Left hindlimb (tissue), 1 donor: ENCODE measurements around the gene RRP12.
"Not testable (repeated sequence)": the region's sequence is repeated elsewhere in the genome, so short reads cannot be mapped to it uniquely, and the experiment has no call there.

Experiments used
- DNase-seq: peaks from one replicate; pipeline ENCODE4 v3.0.0-alpha.2; 2018

The RRP12 gene

GRCh38 chr10:97407211-97407951, 6.2 kb upstream of the RRP12 start:
- DNase-seq: peak; percentile 64

DNA sequence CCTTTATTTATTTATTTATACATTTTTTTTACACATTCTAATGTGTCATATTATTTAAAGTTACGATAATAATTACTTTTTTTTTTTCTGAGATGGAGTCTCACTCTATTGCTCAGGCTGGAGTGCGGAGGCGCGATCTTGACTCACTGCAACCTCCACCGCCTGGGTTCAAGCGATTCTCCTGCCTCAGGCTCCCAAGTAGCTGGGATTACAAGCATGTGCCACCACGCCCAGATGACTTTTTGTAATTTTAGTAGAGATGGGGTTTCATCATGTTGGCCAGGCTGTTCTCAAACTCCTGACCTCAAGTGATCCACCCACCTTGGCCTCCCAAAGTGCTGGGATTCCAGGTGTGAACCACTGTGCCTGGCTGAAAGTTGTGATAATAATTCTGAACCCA, 5.3 kb upstream of the RRP12 start:
- not testable (repeated sequence) for DNase-seq

GRCh38 chr10:97406064-97406463, 4.9 kb upstream of the RRP12 start:
- DNase-seq: no peak

- DNase-seq: no peak
These were observed 2.9 kb upstream of the RRP12 start for GRCh38 chr10:97404044-97404443.

- DNase-seq: no peak
These were observed 347 bp upstream of the RRP12 start for GRCh38 chr10:97401455-97401919.

- peak; percentile 44 for DNase-seq
These were observed 1.1 kb downstream of the RRP12 start for GRCh38 chr10:97399843-97400545.

- DNase-seq: no peak
These were observed 5.1 kb downstream of the RRP12 start for GRCh38 chr10:97396056-97396455.

DNA sequence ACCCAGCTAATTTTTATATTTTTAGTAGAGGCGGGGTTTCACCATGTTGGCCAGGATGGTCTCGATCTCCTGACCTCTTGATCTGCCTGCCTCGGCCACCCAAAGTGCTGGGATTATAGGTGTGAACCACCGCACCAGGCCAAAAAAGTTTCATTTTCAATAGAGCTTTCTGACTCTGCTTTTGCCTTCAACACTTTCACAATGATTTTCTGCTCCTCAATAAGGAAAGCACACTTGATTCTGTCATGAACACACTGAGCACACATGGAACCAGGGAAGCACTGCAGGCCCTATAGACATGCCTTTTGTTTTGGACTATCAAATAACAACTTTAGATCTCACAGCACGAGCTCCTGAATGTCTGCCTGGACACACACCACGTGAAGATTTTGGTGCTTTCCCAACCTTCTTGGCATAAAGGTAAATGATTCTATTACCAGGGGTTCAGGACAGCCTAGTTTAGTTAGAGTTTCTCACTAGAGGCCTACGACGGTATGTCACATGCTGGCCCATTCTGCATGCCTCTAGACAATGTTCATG, 8.0 kb downstream of the RRP12 start:
- no peak for DNase-seq

- no peak for DNase-seq
These were observed 11.0 kb downstream of the RRP12 start for GRCh38 chr10:97390091-97390490.

GRCh38 chr10:97388152-97388551, 13.0 kb downstream of the RRP12 start:
- no peak for DNase-seq

- no peak for DNase-seq
These were observed 15.6 kb downstream of the RRP12 start for GRCh38 chr10:97385565-97385964.

DNA sequence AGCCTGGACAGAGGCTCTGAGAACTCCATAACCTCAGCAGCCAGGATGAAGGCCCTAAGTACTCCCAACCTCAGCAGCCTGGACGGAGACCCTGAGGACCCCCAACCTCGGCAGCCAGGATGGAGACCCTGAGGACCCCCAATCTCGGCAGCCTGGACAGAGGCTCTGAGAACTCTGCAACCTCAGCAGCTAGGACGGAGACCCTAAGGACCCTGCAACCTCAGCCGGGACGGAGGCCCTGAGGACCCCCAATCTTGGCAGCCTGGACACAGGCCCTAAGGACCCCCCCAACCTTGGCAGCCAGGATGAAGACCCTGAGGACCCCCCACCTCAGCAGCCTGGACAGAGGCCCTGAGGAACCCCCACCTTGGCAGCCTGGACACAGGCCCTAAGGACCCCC, 16.5 kb downstream of the RRP12 start:
- DNase-seq: no peak

- no peak for DNase-seq
These were observed 17.0 kb downstream of the RRP12 start for GRCh38 chr10:97384156-97384555.

- no peak for DNase-seq
These were observed 18.0 kb downstream of the RRP12 start for GRCh38 chr10:97383159-97383558.

DNA sequence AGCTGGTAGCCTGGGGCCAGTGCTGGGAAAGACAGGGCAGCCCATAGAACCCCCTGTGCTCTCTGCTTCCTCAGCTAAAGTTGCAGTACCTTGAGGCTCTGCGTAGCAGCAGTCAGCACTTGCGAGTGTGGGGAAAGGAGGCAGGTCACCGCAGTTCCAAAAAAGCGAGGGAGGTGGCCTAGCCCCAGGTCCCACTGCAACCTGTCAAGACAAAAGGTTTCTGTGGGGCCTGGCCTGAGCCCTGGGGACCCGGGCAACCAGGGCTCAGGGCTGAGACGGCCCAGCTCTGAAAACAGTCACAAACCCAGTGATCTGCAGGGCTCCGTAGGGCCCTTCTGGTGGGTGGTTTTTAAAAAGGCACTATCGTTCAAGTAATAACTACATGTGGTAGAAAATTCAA, 19.5 kb downstream of the RRP12 start:
- no peak for DNase-seq

DNA sequence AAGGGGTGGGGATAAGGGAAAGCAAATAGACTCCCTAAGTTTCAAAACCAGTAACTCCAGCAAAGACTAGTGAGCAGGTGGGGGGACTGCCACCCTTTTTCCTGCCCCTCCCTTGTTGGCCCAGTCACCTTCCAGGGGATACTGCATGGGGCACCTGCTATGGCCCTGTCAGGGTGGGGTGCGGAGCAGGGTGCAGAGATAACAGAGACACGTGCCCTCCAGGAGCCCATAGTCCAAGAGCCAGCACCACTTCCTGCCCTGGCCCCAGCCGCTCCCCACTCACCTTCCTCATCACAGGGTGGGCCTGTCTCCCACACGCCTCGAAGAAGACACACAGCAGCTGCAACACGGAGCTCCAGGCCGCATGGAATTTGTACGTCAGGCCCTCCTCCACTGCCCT, 20.6 kb downstream of the RRP12 start:
- no peak for DNase-seq

GRCh38 chr10:97378933-97379921, 21.9 kb downstream of the RRP12 start:
- no peak for DNase-seq

GRCh38 chr10:97376413-97376812, 24.7 kb downstream of the RRP12 start:
- DNase-seq: no peak

DNA sequence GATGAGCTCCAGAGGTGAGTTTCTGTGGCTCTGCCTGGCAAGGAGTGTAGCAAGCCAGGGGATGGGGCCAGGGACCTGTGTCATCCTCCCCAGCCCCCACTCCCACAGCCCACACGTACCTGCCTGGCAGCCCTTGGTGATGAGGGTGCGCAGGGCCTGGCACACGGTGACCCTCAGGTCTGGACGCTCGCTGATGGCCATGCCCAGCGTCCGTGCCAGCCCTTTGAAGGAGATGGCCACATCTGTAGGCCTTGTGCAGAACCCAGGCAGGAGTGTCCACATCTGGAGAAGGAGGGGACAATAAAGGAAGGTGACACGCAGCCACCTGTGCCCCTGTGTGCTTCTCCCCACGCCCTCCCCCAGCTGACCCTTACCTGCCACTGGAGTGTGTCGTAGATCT, 27.7 kb downstream of the RRP12 start:
- DNase-seq: no peak

- DNase-seq: no peak
These were observed 28.8 kb downstream of the RRP12 start for GRCh38 chr10:97372233-97372875.

- no peak for DNase-seq
These were observed 29.4 kb downstream of the RRP12 start for GRCh38 chr10:97371696-97372095.

GRCh38 chr10:97367126-97367649, 34.0 kb downstream of the RRP12 start:
- DNase-seq: no peak
